ENCODE measurements around the gene OPN4. TPM values are rescaled to one million over a fixed set of nuclear protein-coding genes. Genes with fewer than 3 reads are reported as not detected.

The OPN4 gene
- polyA plus RNA-seq, 1 of the 3 experiments (the other 2 are of a cell fraction): 0.03 TPM

GRCh38 chr10:86708783-86709380, 54.5 kb downstream of the OPN4 start:
- no peak overlapping the region for H3K9ac ChIP-seq
- H3K4me3 ChIP-seq (ENCODE audit: low read depth in 2 of 2, low read length in 1 of 2): no peak overlapping the region
- POLR2A ChIA-PET: interaction anchor here (2.0 kb wide), 1 partner anchor 47 kb away, joined by 6 read pairs; the partner anchor contains the start of gene BMPR1A
- H3K27ac ChIP-seq (ENCODE audit: low read depth in 2 of 2, low read length in 1 of 2): no peak overlapping the region
- CTCF ChIA-PET: interaction anchor here (0.6 to 2.7 kb wide), 4 partner anchors 14 to 191 kb away, joined by 3 to 15 read pairs (median 7); no protein-coding TSS in a partner anchor
- TF ChIP-seq POLR2AphosphoS5 (IDR thresholded peaks at IDR 0.05; ENCODE audit: low read depth, low read length): no peak
- TF ChIP-seq CHD2 (IDR thresholded peaks at IDR 0.05; ENCODE audit: low read length, partially characterized antibody): no peak
- no peak for TF ChIP-seq GATA2 (CRISPR knock-in tag; IDR thresholded peaks at IDR 0.05)
- TF ChIP-seq RFX5 (IDR thresholded peaks at IDR 0.05; ENCODE audit: low read length): no peak
- no peak for TF ChIP-seq GABPA (IDR thresholded peaks at IDR 0.05; ENCODE audit: low read depth)
- no peak for TF ChIP-seq SIN3A (IDR thresholded peaks at IDR 0.05; ENCODE audit: borderline replicate concordance, low read depth, low read length)
- no peak for TF ChIP-seq MXI1 (IDR thresholded peaks at IDR 0.05; ENCODE audit: low read depth, low read length)
- no peak for TF ChIP-seq YY1 (IDR thresholded peaks at IDR 0.05; ENCODE audit: low read depth)
- no peak for TF ChIP-seq NRF1 (IDR thresholded peaks at IDR 0.05; ENCODE audit: low read depth, low read length)
- no peak for TF ChIP-seq FOSL2 (IDR thresholded peaks at IDR 0.05; ENCODE audit: borderline replicate concordance, low read depth)
- H4K20me1 ChIP-seq (ENCODE audit: insufficient read depth): no peaks in the 10 kb centered on the region
- H3K4me1 ChIP-seq (ENCODE audit: control insufficient read depth in 1 of 2, insufficient read depth in 2 of 2, low read depth in 1 of 2, low read length in 1 of 2): peaks cover 10 to 11% of the 10 kb centered on the region in 2 experiments; a peak in 2 of 4 replicates
- H3K27me3 ChIP-seq (ENCODE audit: insufficient read depth): no peaks in the 10 kb centered on the region
- H3K36me3 ChIP-seq (replicated peaks in 1 of 2; ENCODE audit: control insufficient read depth in 1 of 2, insufficient read depth in 2 of 2, low read length in 1 of 2): no peaks in the 10 kb centered on the region
- peaks cover 10% of the 10 kb centered on the region for H3F3A ChIP-seq (replicated peaks; ENCODE audit: insufficient read depth)
- 98% methylated on average over 4 of the region's 5 CpGs for WGBS (ENCODE audit: low lambda C conversion rate)
- H3K4me2 ChIP-seq: no peak overlapping the region
- no peaks in the 10 kb centered on the region for H3K9me2 ChIP-seq
- no peaks in the 10 kb centered on the region; the same call in 1 of the 2 replicates for H3K79me2 ChIP-seq (ENCODE audit: insufficient read depth)
- H2AFZ ChIP-seq (ENCODE audit: low read depth): no peak overlapping the region
- no peaks in the 10 kb centered on the region for H3K9me3 ChIP-seq
- DNase-seq: no peak

GRCh38 chr10:86709396-86710185, 55.2 kb downstream of the OPN4 start:
- 91% methylated on average over 16 of the region's 16 CpGs for WGBS (ENCODE audit: low lambda C conversion rate)
- no peaks in the 10 kb centered on the region for H4K20me1 ChIP-seq (ENCODE audit: insufficient read depth)
- TF ChIP-seq, protein P1, sequence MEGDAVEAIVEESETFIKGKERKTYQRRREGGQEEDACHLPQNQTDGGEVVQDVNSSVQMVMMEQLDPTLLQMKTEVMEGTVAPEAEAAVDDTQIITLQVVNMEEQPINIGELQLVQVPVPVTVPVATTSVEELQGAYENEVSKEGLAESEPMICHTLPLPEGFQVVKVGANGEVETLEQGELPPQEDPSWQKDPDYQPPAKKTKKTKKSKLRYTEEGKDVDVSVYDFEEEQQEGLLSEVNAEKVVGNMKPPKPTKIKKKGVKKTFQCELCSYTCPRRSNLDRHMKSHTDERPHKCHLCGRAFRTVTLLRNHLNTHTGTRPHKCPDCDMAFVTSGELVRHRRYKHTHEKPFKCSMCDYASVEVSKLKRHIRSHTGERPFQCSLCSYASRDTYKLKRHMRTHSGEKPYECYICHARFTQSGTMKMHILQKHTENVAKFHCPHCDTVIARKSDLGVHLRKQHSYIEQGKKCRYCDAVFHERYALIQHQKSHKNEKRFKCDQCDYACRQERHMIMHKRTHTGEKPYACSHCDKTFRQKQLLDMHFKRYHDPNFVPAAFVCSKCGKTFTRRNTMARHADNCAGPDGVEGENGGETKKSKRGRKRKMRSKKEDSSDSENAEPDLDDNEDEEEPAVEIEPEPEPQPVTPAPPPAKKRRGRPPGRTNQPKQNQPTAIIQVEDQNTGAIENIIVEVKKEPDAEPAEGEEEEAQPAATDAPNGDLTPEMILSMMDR (IDR thresholded peaks at IDR 0.05): no peak
- TF ChIP-seq TCF12 (IDR thresholded peaks at IDR 0.05) (no peak), TAF1 (IDR thresholded peaks at IDR 0.05; ENCODE audit: borderline replicate concordance, low read depth, low read length) (no peak)
- no peak overlapping the region for H3K27ac ChIP-seq (ENCODE audit: low read depth in 2 of 2, low read length in 1 of 2)
- H3K79me2 ChIP-seq (ENCODE audit: insufficient read depth): no peaks in the 10 kb centered on the region; the same call in 1 of the 2 replicates
- no peak for DNase-seq
- H3K4me1 ChIP-seq (ENCODE audit: control insufficient read depth in 1 of 2, insufficient read depth in 2 of 2, low read depth in 1 of 2, low read length in 1 of 2): peaks cover 10 to 11% of the 10 kb centered on the region in 2 experiments; a peak in 2 of 4 replicates
- ChIA-PET POLR2A (no interaction called here), CTCF (interaction anchor here (1.0 to 2.7 kb wide), 3 partner anchors 15 to 190 kb away, joined by 4 to 15 read pairs (median 11); no protein-coding TSS in a partner anchor)
- H3K27me3 ChIP-seq (ENCODE audit: insufficient read depth): no peaks in the 10 kb centered on the region
- H3K36me3 ChIP-seq (replicated peaks in 1 of 2; ENCODE audit: control insufficient read depth in 1 of 2, insufficient read depth in 2 of 2, low read length in 1 of 2): no peaks in the 10 kb centered on the region
- H3F3A ChIP-seq (replicated peaks; ENCODE audit: insufficient read depth): peaks cover 10% of the 10 kb centered on the region
- no peak overlapping the region for H2AFZ ChIP-seq (ENCODE audit: low read depth)
- H3K4me2 ChIP-seq: no peak overlapping the region
- no peak overlapping the region for H3K4me3 ChIP-seq (ENCODE audit: low read depth in 2 of 2, low read length in 1 of 2)
- no peaks in the 10 kb centered on the region for H3K9me2 ChIP-seq
- H3K9me3 ChIP-seq: no peaks in the 10 kb centered on the region
- no peak overlapping the region for H3K9ac ChIP-seq
